GM12875 (cell line): ENCODE results near the gene SLC35A5.

Experiments
- H3K4me3 ChIP-seq: one replicate; pipeline ENCODE4 v1.5.1; 2011; ENCODE audit warnings: low read depth, low read length, control low read depth
- TF ChIP-seq, protein P1 (sequence below): IDR thresholded peaks from 2 replicates; pipeline ENCODE4 v1.5.1; 2011; ENCODE audit warnings: low read depth, mild to moderate bottlenecking, control low read depth, inconsistent platforms, low read length, moderate library complexity, borderline replicate concordance; ENCODE audit not compliant: insufficient read depth

The SLC35A5 gene

GRCh38 chr3:112594856-112595255, 33.0 kb downstream of the SLC35A5 start:
- TF ChIP-seq, protein P1, sequence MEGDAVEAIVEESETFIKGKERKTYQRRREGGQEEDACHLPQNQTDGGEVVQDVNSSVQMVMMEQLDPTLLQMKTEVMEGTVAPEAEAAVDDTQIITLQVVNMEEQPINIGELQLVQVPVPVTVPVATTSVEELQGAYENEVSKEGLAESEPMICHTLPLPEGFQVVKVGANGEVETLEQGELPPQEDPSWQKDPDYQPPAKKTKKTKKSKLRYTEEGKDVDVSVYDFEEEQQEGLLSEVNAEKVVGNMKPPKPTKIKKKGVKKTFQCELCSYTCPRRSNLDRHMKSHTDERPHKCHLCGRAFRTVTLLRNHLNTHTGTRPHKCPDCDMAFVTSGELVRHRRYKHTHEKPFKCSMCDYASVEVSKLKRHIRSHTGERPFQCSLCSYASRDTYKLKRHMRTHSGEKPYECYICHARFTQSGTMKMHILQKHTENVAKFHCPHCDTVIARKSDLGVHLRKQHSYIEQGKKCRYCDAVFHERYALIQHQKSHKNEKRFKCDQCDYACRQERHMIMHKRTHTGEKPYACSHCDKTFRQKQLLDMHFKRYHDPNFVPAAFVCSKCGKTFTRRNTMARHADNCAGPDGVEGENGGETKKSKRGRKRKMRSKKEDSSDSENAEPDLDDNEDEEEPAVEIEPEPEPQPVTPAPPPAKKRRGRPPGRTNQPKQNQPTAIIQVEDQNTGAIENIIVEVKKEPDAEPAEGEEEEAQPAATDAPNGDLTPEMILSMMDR, result no peak
- no peak overlapping the region for H3K4me3 ChIP-seq

GRCh38 chr3:112597945-112598344, 36.1 kb downstream of the SLC35A5 start:
- TF ChIP-seq, protein P1, result no peak
- H3K4me3 ChIP-seq, result no peak overlapping the region

DNA sequence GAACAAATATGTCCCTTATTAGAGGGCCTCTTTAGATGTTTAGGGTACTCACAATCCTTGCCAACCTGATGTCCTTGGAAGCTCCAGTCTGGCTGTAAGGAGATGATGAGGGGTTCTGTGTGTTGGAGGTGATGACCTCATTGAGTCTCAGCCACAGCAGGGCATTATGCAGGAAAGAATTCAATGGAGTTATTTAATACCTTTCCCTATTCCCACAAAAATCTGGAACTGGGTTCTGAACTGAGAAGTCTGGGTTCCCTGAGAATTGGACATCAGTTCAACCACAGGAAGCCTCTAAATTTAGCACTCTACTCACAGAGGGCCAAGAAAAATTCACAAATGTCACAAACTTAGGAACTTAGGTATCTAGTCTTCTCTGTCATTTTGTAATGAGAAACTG, 36.9 kb downstream of the SLC35A5 start:
- TF ChIP-seq, protein P1, result no peak
- no peak overlapping the region for H3K4me3 ChIP-seq

GRCh38 chr3:112602217-112602838, 40.5 kb downstream of the SLC35A5 start:
- no peak overlapping the region for H3K4me3 ChIP-seq
- TF ChIP-seq, protein P1, result no peak

DNA sequence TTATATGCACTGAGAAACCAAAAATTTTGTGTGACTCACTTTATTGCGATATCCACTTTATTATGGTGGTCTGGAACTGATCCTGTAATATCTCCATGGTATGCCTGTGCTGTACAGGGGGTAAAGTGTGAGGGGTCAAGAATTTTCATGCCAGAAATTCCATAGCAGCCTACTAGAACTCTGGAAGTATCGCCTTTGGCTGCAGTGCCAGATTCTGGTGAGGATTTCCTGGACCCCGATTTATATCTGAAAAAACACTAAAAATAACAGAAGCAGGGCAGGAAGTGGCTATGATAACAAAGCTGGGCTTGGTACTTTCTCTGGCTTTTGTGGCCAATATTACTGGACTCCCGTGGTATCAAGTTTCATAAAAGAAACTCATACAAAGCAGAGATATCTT, 42.7 kb downstream of the SLC35A5 start:
- no peak overlapping the region for H3K4me3 ChIP-seq
- TF ChIP-seq, protein P1, result no peak

GRCh38 chr3:112605285-112605684, 43.4 kb downstream of the SLC35A5 start:
- H3K4me3 ChIP-seq, result no peak overlapping the region
- TF ChIP-seq, protein P1, result no peak

GRCh38 chr3:112606098-112606497, 44.3 kb downstream of the SLC35A5 start:
- TF ChIP-seq, protein P1, result no peak
- no peak overlapping the region for H3K4me3 ChIP-seq
